Loucy (cell line): ENCODE data around the gene HUS1B.

ENCODE experiments used
- H2AFZ ChIP-seq: fragments of 200-600 bp; sonication (generic); 2 replicates; pipeline ENCODE4 v1.6.0; 2016; ENCODE audit warnings: antibody characterized with exemption, mild to moderate bottlenecking, low read length, moderate library complexity
- H3F3A ChIP-seq: fragments of 200-600 bp; 2 replicates; pipeline ENCODE4 v1.6.0; 2016; ENCODE audit warnings: antibody characterized with exemption, low read depth, mild to moderate bottlenecking
- H3K27me3 ChIP-seq: fragments of 200-600 bp; sonication (generic); 2 replicates; pipeline ENCODE4 v1.6.1; 2014; ENCODE audit warnings: low read length, mild to moderate bottlenecking; ENCODE audit not compliant: insufficient read depth, poor library complexity, severe bottlenecking
- H3K36me3 ChIP-seq: fragments of 200-600 bp; sonication (generic); 2 replicates; pipeline ENCODE4 v1.6.1; 2016; ENCODE audit warnings: low read length; ENCODE audit not compliant: insufficient read depth
- H3K4me1 ChIP-seq: fragments of 200-600 bp; sonication (generic); 2 replicates; pipeline ENCODE4 v1.5.1; 2014; ENCODE audit warnings: low read length, mild to moderate bottlenecking; ENCODE audit not compliant: insufficient read depth, poor library complexity, severe bottlenecking
- H3K4me2 ChIP-seq: fragments of 200-600 bp; sonication (generic); 2 replicates; pipeline ENCODE4 v1.6.0; 2014; ENCODE audit warnings: antibody characterized with exemption, low read length, low read depth, mild to moderate bottlenecking; ENCODE audit not compliant: poor library complexity, severe bottlenecking
- H3K4me3 ChIP-seq: fragments of 200-600 bp; sonication (generic); 2 replicates; pipeline ENCODE4 v1.5.1; 2014; ENCODE audit warnings: low read length, mild to moderate bottlenecking, mixed read lengths; ENCODE audit not compliant: poor library complexity, severe bottlenecking
- H3K79me2 ChIP-seq: fragments of 200-600 bp; sonication (generic); 2 replicates; pipeline ENCODE4 v1.6.1; 2014; ENCODE audit warnings: low read length; ENCODE audit not compliant: insufficient read depth
- H3K9ac ChIP-seq: fragments of 200-600 bp; sonication (generic); 2 replicates; pipeline ENCODE4 v1.6.0; 2014; ENCODE audit warnings: mild to moderate bottlenecking, low read depth, low read length, moderate library complexity; ENCODE audit not compliant: poor library complexity, severe bottlenecking
- H3K9me2 ChIP-seq: fragments of 200-600 bp; sonication (generic); replicated peaks from 2 replicates; pipeline ENCODE4 v1.6.1; 2016; ENCODE audit warnings: low read depth, low read length, mixed read lengths
- H3K9me3 ChIP-seq: fragments of 200-600 bp; sonication (generic); 2 replicates; pipeline ENCODE4 v1.6.1; 2014; ENCODE audit warnings: mild to moderate bottlenecking, antibody characterized with exemption, low read length, low read depth; ENCODE audit not compliant: insufficient read depth
- H4K20me1 ChIP-seq: fragments of 200-600 bp; sonication (generic); 2 replicates; pipeline ENCODE4 v1.6.0; 2014; ENCODE audit warnings: antibody characterized with exemption, low read length, mild to moderate bottlenecking; ENCODE audit not compliant: insufficient read depth, poor library complexity, severe bottlenecking
- CTCF ChIP-seq: fragments of 200-600 bp; sonication (generic); conservative IDR thresholded peaks from 2 replicates; pipeline ENCODE4 v1.5.1; 2014; ENCODE audit warnings: mild to moderate bottlenecking, antibody characterized with exemption, low read length
- EZH2phosphoT487 ChIP-seq: fragments of 200-600 bp; IDR thresholded peaks from 2 replicates; pipeline ENCODE4 v1.6.1; 2018; ENCODE audit warnings: antibody characterized with exemption, mild to moderate bottlenecking, moderate library complexity, borderline replicate concordance

The HUS1B gene

GRCh38 chr6:620950-621349 is 36.0 kb downstream of the HUS1B start:
- no peaks in the 10 kb centered on the region for H3K9me2 ChIP-seq
- H4K20me1 ChIP-seq: no peaks in the 10 kb centered on the region
- peaks cover 4% of the 10 kb centered on the region for H3K4me1 ChIP-seq
- H3K9me3 ChIP-seq: no peaks in the 10 kb centered on the region
- H3F3A ChIP-seq: no peaks in the 10 kb centered on the region
- H3K27me3 ChIP-seq: no peaks in the 10 kb centered on the region
- no peaks in the 10 kb centered on the region for H3K79me2 ChIP-seq
- H3K9ac ChIP-seq: no peak overlapping the region
- no peak overlapping the region for H3K4me2 ChIP-seq
- no peak overlapping the region for H3K4me3 ChIP-seq
- H2AFZ ChIP-seq: no peak overlapping the region
- peaks cover 8% of the 10 kb centered on the region; the same call in 1 of the 2 replicates for H3K36me3 ChIP-seq
- TF ChIP-seq EZH2phosphoT487: no peak
- no peak for TF ChIP-seq CTCF

GRCh38 chr6:620166-620565 is 36.7 kb downstream of the HUS1B start:
- Histone ChIP-seq H3K9ac (no peak overlapping the region), H3F3A (no peaks in the 10 kb centered on the region), H3K36me3 (peaks cover 14% of the 10 kb centered on the region; the same call in 1 of the 2 replicates), H3K4me3 (no peak overlapping the region), H2AFZ (no peak overlapping the region), H3K79me2 (no peaks in the 10 kb centered on the region), H3K4me1 (no peaks in the 10 kb centered on the region), H3K9me3 (no peaks in the 10 kb centered on the region), H4K20me1 (no peaks in the 10 kb centered on the region), H3K4me2 (no peak overlapping the region), H3K9me2 (no peaks in the 10 kb centered on the region), H3K27me3 (no peaks in the 10 kb centered on the region)
- no peak for TF ChIP-seq EZH2phosphoT487
- no peak for TF ChIP-seq CTCF

GRCh38 chr6:617456-618100 is 39.3 kb downstream of the HUS1B start:
- Histone ChIP-seq H3K4me3 (no peak overlapping the region), H3K79me2 (no peaks in the 10 kb centered on the region), H3K36me3 (peaks cover 27% of the 10 kb centered on the region; the same call in 1 of the 2 replicates), H3K4me2 (no peak overlapping the region), H3K9ac (no peak overlapping the region), H3F3A (no peaks in the 10 kb centered on the region), H3K4me1 (no peaks in the 10 kb centered on the region), H3K9me2 (no peaks in the 10 kb centered on the region), H3K9me3 (no peaks in the 10 kb centered on the region), H3K27me3 (no peaks in the 10 kb centered on the region), H4K20me1 (no peaks in the 10 kb centered on the region), H2AFZ (no peak overlapping the region)
- peak; percentile 46 for TF ChIP-seq CTCF
- TF ChIP-seq EZH2phosphoT487: no peak
